NCI-H524 (cell line): ENCODE data around the gene ZBTB39.
A peak's percentile ranks its signal among the peaks of the same experiment; 100 is the strongest.
"Not testable (repeated sequence)": the region's sequence is repeated elsewhere in the genome, so short reads cannot be mapped to it uniquely, and the experiment has no call there.

Source experiments
- DNase-seq, 2 experiments: peaks; one replicate each; lab custom pipeline; 2025; lab: John Stamatoyannopoulos, UW

The ZBTB39 gene

GRCh38 chr12:57031138-57031725, 24.9 kb upstream of the ZBTB39 start:
- peak; percentile 29 to 66 for DNase-seq

DNA sequence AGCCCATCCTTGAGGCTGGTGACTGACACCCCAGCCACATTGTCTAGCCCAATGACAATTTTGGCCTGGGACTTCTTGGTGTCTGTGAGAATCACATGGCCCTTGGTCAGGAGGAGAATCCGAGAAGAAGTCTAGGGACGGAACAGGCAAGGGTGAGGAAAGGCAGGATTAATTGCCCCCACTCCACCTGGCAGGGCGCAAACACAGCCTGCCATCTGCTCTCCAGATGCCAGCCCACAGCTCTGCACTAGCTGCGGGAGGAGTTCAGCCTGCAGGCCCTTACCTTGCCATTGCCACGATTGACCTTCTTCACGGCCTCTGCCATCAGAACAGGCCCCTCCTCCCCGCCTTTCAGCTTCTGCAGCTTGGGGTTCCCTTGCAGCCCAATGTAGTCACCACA, 23.1 kb upstream of the ZBTB39 start:
- DNase-seq = peak; percentile 88 to 90

- peak; percentile 47 to 70 for DNase-seq
Measured at GRCh38 chr12:57027805-57028153, 21.4 kb upstream of the ZBTB39 start.

DNA sequence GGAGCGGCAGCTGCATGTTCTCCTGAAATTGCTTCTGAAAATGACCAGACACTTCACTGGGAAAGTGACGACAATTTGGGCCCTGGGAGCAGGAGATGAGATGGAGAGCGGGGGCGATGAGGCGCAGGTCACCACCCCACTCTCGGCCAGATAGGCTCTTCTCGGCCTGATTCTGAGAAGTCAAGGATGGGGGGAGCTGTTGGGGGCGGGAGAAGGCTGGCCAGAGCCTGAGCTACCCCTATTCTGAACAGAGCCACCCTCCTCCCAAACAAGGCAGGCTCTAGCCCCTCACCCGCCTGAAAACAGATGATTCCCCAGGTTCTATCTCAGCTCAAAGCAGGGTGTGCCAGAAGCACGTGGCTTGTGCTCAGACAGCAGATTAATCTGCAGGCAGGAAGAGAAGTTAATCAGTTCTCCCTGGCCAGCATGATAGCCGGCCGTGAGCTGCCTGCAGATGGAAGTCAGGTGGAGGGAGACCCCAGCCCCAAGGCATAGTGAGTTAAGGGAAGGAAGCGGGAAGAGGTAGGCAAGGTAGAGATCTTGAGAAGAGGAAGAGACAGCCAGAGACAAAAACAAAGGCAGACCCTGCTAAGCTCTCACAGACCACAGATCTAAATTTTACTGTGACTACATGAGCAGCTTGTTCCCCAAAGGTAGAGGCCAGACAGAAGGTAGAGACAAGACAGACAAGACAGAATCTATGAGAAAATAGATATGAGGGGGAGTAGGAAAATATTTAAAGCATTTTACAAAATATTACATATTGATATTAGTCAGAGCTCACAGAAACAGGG, 20.9 kb upstream of the ZBTB39 start:
- DNase-seq = peak; percentile 26 to 63

DNA sequence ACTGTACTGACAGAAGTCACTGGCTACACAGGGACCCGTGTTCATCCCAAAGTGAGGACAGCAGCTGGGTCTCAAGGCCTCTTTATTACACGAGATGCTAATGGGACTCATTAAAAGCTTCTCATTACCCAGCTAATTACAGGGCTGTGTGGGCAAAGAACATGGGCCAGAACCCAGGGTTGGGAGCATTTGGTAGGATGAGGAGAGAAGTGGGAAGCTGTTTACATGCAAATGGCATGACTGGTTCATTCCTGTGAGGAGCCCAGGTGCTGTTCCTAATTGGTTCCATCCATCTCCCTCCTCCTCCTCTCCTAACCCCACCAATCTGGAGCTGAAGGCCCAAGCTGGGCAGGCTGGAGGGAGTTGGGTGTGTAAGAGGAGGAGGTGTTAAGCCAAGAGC, 18.9 kb upstream of the ZBTB39 start:
- peak; percentile 79 to 81 for DNase-seq

DNA sequence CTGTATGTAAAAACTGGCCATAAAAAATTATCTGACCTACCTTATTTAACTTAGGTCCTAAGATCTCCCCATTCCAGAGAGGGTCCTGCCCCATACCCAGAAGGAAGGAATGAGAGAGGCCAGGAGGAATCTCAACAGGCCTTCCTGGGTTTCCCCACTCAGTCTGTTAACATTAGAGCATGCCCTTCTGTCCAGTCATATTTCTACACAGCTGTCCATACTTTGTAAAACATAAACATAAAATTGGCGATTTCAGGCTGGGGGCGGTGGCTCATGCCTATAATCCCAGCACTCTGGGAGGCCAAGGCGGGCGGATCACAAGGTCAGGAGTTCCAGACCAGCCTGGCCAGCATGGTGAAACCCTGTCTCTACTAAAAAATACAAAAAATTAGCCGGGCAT, 16.0 kb upstream of the ZBTB39 start:
- not testable (repeated sequence) for DNase-seq

DNA sequence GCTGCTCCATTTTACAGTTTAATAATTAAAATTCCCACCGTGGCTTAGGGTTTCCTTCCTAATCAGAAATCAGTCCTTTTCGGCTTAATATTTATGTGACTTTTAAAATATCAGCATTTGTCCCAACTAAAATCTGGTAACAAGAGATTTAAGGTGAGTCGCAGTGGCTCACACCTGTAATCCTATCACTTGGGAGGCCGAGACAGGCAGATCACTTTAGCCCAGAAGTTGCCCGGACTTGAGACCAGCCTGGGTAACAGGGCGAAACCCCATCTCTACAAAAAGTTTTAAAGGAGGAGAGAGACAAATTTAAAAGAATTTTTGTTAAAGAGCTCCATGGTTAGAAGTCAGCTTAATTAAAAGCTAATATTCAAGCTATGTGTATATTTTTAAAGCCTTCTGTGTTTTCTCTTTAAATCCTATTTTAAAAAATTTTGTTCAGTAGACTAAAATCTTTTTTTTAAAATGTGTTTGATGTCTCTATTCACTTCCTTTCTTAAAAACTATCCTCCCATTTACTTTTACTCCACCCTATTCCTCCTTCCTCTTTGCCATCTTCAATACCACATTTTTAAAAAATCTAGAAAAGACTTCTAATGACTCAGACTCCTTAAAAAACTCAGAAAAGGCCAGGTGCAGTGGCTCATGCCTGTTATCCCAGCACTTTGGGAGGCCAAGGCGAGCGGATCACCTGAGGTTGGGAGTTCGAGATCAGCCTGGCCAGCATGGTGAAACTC, 13.8 kb upstream of the ZBTB39 start:
- no peak for DNase-seq

DNA sequence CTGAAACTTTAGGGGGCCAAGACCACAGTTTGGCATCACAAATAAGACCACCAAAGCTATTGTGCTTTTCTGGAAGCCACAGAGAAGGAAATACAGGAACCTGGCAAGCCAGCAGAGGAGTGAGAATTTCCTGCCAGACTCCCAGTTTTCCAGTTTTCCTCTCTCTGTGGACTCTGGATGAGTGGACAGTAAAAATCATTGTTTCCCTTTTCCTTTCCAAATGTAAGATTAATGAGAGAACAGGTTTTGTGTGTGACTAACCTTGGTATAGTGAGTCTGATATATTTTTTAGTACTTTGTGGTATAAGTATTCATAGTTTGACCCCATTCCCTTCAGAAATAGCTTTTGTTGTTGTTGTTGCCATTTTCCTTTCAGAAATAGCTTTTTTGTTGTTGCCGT, 12.6 kb upstream of the ZBTB39 start:
- no peak for DNase-seq

DNA sequence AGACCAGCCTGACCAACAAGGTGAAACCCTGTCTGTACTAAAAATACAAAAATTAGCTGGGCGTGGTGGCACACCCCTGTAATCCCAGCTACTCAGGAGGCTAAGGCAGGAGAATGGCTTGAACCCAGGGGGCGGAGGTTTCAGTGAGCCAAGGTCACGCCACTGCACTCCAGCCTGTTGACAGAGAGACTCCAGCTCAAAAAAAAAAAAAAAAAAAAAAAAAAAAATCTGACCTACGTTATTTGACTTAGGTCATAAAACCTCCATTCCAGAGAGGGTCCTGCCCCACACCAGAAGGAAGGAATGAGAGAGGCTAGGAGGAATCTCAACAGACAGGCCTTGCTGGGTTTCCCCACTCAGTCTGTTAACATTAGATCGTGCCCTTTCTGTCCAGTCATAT, 12.0 kb upstream of the ZBTB39 start:
- not testable (repeated sequence) for DNase-seq

DNA sequence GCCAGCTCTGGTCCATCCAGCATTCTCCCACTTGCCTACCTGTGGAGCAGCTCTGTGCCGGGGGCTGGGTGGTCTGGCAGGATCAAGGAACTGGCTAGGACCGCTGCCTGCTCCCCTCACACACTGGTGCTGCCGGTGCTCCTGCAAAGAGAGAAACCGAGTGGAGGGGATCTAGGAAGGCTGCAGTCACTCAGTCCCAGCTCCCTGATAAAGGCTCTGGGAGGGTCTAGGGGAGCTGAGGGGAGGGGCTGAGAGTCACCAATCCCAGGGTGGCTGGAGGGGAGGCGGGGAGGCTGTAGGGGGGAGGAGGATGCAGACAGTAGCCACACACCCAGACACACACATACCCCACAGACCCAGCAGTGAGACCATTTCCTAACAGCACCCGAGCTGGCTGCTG, 10.0 kb upstream of the ZBTB39 start, which contains the start of gene TAC3:
TAC3 (minus strand) TSS at position 182 of the 400 bp plus-strand sequence. CDS start 732 bp downstream, outside the sequence.
- no peak for DNase-seq

DNA sequence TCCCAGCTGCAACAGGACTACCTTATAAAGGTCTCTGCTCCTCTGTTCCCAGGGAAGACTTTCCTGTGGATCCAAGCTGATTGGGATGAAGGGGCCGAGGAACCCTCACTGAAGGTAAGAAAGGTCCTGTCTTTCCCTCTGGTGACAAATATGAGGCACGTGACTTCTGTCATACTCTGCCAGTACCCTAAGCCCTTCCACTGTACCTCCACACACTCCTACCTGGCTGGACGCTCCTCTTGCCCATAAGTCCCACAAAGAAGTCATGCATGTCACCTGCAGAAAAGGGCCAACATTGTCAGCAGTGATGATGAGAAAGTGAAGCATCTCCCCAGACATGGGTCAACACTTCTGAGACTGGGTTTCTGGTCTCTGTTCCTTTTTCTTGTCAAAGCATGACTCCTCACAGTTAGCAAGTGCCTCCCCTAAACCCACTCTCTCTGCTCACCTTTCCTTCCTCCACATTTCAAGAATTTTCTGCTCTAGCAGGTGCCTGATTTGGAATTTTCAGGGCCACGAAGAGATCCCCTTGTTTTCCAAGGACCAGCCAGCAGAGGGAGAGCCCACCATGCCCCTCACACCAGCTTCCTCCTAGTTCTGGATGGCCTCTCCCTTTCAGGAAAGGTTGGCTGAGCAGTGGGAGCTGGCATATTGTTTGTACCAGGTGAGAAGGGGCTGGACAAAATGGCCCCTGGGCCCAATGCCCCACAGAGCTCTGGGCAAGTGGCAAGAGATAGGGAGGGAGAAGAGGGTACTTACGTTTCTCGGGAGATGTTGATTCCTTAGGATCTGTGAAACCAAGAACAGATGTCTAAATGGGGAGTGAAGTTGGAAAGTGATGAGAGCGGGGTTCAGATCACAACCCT, 6.5 kb upstream of the ZBTB39 start:
- DNase-seq = peak; percentile 35 to 46

DNA sequence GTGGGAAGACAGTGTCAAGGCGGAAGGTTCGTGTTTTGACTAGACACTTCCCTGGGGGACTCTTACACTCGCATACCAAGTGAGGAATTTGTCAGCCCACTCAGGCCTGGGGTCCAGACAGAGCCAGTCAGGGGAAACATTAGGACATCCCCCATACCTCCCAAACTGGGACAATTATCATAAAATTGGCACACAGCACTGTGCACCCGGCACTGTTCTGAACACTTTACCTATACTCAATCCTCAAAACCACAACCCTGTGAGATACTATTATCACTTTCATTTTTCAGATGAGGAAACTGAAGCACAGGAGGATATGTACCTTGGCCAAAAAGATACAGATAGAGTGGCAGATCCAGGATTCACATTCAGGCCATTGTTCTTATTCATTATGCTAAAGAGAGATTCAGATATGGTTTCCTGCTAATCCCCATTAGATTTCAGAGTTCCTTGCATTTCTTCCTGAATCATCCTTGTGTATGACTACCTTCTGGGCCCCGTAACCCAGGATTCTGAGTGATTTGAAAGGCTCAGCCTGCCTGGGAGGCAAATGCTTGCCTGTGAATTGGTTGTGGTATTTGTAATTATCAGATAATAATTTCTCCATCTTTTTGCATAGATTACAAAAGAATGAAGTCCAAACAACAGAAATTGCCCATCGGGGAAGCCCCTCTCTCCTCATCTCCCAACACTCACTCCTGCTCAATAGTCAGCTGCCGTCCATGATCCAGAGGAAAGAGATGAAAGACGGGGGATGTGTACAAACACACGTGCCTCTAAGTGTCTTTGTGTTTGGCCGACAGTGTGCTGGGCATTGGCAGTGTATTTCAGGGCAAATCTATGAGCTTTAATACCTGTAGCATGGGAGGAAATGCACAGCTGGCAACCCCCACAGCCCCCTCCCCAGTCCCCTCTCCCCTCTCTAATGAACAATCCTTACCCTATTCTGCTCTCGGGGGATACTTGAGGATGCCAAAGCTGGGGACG, 5.4 kb upstream of the ZBTB39 start:
- DNase-seq = no peak

- DNase-seq = no peak
Measured at GRCh38 chr12:57010627-57011247, 4.4 kb upstream of the ZBTB39 start.

GRCh38 chr12:57009949-57010626, 3.7 kb upstream of the ZBTB39 start:
- no peak for DNase-seq

DNA sequence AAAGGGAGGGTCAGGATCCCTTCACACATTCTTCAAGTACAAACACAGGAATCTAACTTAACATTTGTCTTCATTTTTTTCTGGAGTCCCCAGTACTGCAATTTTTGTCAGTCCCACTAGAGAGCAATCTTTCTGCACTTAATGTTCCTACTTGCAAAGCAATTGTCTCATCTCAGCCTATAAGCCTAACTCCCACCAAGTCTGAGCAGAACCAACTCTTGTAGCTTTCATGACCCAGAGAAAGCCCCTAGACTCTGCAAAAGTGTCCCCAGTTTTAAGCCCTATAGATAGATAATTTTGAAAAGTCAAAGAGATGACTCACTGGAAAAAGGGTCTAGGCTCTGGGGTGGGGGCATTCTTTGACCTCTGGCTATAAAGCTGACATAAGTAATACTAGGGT, 1.8 kb upstream of the ZBTB39 start:
- DNase-seq = peak; percentile 39 to 72

DNA sequence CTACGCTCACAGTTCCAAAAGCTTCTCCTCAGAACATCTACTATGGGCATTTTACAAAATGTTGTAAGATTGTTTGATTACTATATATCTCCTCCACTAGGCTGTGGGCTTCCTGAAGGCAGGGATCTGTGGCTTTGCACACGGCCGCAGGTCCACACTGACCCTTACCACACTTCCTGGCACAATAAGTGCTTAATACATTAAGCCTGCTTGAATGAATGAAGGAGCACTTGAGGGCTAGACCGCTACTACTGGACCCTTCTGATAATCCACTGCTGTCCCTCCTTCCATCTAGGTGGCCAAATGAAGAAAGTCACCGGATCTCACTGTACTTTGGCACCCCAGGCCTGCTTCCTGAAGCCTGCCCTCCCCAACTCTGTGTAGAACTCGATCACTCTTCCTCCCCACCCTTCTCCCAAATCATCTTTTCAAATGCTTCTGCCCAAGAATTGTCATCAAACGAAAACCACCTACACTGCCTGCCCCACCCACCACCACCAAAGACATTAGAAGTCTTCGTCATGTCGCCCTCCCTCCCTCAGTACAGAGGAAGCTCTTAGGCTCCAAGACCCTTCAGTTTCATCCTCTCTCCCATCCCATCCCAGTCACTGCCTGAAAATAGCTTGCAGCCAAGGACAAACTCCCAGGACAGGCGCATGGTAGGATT, 596 bp upstream of the ZBTB39 start:
- DNase-seq = no peak

DNA sequence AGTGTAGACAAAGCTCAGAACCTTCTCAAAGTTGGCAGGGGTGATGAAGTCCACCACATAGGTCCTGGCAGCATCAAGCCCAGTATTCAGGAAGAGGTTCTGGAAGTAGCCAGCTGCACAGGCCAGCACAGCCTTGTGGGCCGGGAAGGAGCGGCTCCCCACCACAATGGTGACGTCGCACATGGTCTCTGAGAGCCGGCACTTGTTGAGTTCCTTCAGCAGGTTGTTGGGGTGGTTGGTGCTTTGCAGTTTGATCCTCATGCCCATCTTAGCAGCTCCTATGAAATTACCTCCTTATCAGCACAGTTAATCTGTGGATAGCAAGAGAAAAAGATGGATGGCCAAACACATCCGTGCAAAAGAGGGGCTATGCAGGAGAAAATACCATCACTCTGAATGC, 1.7 kb downstream of the ZBTB39 start:
- DNase-seq = no peak

DNA sequence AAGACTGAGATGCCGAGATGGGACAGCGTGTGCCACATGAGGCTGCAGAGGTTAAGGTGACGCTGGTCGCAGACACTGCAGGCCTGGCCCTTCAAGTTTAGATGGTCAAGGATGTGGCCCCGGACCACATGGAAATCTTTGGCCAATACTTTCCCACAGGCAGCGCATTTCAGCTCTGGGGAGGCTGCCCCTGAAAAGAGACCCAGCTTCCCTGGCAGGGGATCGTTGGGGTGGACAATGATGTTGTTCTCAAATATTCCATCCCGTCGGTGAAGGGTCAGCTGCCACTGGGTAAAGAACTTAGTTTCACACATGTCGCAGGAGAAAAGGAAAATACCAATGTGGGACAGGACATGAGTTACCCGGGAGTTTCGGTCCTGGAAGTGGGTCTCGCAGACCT, 3.0 kb downstream of the ZBTB39 start:
- DNase-seq = no peak

GRCh38 chr12:57001448-57001906, 4.9 kb downstream of the ZBTB39 start:
- peak; percentile 19 to 54 for DNase-seq
